NOMO-1 treated with DMSO at 0.1 percent for 48 hours (cell line): ENCODE data around the gene MIGA1.
A peak's percentile ranks its signal among the peaks of the same experiment; 100 is the strongest.
"Not testable (repeated sequence)": the region's sequence is repeated elsewhere in the genome, so short reads cannot be mapped to it uniquely, and the experiment has no call there.

Source experiments
- DNase-seq: peaks from one replicate; lab custom pipeline; 2025; ENCODE audit not compliant: unreplicated experiment; lab: John Stamatoyannopoulos, UW

MIGA1 gene, protein sequence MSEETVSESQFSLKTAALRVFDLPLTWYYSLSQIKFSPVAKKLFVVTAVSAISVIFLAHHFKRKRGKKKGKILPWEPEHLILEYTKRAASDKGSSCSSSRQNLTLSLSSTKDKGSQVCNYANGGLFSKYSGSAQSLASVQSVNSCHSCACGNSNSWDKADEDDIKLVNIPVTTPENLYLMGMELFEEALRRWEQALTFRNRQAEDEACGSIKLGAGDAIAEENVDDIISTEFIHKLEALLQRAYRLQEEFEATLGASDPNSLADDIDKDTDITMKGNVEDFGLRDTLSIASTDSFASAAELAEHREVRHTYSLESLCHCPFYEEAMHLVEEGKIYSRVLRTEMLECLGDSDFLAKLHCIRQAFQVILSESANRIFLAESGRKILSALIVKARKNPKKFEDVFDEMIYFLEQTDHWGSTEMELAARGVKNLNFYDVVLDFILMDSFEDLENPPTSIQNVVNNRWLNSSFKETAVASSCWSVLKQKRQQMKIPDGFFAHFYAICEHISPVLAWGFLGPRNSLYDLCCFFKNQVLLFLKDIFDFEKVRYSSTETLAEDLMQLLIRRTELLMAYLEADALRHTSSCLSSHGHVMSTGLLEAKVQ

GRCh38 chr1:77779529-77780281 is at the start of gene MIGA1:
MIGA1 (plus strand) TSS chr1:77779649; CDS start chr1:77783253, 3,604 bp downstream.
- DNase-seq: peak; percentile 93

DNA sequence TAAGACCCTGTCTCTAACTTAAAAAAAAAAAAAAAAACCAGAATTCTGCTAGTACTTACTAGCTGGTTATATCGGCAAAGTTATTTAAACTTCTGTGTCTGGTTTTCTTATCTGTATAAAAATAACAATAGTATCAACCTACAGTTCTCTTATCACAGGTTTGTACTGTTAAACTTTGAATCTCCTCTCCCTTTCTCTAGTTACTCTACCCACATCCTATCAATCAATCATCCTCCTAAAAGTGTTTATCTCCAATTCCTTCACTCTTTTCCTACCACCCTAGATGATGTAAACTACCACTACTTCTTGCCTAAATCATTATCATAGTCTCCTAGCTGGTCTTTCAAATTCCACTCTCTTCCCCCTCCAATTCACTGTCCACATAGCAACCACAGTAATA is 47.4 kb upstream of the MIGA1 start:
- no peak for DNase-seq

DNA sequence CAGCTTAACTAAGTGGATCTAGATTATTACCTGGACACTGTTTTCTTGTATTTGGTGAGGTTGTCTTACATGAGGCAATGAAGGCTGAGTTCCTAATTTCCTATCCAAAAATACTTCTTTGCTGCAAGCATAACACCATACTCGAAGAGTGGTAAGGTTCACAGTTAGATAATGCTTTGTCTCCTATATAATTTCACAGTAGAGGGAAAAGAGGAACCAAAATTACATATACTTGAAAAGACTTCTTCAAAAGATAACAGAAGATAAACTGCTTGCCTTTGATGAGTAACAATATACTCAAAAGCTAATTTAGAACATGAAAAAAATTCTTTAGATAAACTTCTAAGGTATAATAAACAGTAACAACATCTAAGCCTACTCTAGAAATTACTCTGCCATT is 40.2 kb upstream of the MIGA1 start:
- DNase-seq: peak; percentile 69

GRCh38 chr1:77741316-77741715 is 38.1 kb upstream of the MIGA1 start:
- DNase-seq: no peak

DNA sequence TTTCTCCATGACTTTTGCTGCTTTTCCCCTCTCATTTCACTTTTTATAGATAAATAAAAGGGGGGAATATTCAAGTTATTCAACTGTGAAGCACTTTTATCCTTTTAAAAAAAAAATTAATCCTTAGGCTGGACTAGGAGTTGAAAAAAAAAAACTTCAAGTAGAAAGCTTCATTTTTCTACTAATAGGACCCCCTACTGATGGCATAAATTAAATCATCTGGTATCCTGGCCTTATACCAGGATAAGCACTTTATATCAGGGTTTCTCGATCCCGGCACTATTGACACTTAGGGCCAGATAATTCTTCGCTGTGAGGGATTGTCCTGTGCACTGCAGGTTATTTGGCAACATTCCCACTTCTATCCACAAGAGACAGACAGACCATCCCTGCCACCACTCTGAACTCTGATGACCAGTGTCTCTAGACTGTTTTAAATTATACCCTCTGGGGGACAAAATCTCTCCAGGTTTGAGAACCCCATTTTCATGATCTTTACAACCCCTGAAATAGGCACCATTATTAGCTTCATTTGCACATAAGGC is 37.4 kb upstream of the MIGA1 start:
- DNase-seq: no peak

- no peak for DNase-seq
These were observed 34.9 kb upstream of the MIGA1 start for GRCh38 chr1:77744576-77744975.

GRCh38 chr1:77749489-77749888 is 30.0 kb upstream of the MIGA1 start:
- DNase-seq: not testable (repeated sequence)

DNA sequence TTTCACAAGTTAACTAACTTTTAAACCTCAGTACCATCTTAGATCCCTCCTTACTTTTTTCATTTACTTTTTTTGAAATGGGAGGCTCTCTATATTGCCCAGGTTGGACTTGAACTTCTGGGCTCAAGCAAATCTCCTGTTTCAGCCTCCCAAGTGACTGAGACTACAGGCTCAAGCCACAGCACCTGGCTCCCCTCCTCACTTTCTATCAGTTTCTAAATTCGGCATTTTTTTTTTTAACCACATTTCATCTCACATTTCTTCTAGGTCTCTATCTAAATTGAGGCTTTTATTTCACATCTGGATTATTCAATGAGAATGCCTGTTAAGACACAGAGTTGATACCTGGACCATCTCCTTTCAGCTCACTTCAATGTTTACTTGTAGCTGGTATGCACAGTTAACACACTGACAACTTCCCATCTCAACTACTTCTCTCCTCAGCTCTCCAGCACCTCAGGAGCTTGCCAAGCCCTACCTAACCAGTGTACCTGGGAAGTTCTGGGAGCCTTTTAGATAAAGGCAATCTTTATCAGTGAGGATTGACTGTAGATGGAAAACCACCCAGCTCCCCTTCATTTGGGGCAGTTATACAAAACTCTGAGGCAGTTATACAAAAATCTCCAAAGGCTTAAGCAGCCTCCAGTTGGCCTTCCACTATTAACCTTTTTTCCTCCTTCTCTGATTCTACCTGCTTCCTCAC is 23.2 kb upstream of the MIGA1 start:
- DNase-seq: no peak

DNA sequence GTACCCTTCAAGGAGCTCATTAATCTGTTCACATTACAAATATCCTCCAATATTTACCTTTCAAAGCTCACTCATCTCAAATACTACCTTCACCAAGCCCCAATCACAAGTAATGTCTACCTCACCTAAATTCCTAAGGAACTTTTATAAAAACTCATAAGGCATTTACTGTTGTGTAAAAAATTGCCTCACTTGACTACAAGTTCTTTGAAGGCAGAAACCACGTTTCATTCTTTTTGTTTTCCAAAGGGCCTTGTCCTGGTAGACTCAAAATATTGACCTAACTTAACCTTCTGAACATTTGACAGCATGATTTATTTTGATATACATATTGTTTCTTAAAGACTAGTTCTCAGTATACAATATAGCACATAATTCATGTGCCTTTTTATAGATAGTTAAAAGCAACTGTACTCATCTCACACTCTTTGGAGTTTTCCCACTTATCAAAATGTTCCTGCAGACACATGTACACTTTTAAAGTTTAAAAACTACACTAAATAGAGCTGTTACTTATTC is 22.3 kb upstream of the MIGA1 start:
- no peak for DNase-seq

GRCh38 chr1:77757603-77758002 is 21.8 kb upstream of the MIGA1 start:
- DNase-seq: no peak

- DNase-seq: peak; percentile 82
These were observed 20.1 kb upstream of the MIGA1 start, which contains the start of gene USP33 for GRCh38 chr1:77759071-77760028. USP33 (minus strand) TSS chr1:77759852; CDS start chr1:77741697, 18,155 bp downstream.

DNA sequence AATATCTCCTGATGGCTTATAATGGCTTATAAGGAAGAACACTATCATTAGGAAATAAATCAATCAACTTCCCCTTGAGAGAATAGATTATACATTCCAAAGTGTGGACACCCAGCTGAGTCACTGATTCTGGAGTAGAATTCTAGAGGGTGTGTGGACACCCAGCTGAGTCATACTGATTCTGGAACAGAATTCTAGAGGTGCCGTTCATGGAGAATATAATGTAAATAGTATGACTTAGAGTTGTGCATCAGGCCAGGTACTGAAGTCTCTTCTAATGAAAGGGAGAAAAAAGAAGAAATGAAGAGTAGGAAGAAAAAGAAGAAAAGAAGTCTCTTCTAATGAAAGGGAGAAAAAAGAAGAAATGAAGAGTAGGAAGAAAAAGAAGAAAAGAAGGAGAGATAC is 17.4 kb upstream of the MIGA1 start:
- DNase-seq: peak; percentile 22

DNA sequence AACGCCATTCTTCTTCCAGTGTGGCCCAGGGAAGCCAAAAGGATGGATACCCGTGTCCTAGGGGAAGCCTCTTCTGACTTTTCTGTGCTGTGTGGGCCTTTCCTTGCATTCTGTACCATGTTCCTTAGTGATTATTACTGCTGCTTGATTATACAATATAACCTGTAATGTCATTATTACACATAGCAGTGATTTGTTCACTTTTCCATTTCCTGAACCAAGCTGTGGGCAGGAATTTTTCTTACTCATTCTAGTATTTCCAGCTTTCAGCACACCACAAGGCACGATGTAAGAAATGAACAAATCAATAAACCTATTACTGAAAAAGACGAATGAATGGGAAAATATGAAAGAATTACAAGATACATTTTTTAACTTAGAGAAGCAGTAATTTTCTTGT is 11.4 kb upstream of the MIGA1 start:
- DNase-seq: no peak

DNA sequence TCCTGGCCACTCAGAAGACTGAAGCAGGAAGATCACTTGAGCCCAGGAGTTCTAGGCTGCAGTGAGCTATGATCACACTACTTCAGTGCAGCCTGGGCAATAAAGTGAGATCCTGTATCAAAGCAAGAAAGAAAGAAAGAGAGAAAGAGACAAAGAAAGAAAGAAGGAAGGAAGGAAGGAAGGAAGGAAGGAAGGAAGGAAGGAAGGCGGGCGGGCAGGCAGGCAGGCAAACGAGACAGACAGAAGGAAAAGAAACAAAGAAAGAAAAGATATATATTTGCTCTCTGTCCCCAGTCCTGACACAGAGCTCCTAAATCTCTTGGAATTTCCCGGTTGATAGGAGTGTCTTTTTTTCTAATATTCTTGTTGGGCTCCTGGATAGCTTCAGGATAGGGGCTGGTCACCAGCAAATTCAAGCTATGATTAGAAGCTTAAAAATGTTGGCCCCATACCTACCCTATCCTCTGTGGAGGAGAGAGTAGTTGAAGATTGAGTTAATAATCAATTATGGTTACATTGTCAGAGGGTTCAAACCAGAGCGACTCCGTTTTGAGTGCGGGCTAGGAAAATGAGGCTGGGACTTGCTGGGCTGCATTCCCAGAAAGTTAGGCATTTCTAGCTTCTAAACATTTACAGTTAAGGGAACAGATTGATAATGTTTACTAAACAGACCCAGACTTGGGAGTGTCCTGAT is 3.3 kb upstream of the MIGA1 start:
- no peak for DNase-seq

DNA sequence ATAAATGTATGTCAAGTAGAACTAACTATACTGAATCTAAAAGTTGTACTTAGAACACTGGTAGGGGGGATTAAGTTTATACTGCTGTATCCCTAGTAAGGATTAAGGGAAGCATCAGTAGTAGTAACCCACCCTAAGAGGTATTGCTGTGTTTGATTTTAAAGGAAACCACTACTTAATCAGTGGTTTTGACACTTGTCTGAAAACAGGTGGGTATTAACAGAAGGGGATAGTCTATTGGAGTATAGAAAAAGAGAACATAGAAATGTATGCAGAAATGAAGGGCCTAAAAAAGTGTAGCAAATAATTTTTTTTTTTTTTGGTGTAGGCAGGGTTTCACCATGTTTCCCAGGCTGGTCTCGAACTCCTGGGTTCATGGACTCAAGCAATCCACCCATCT is 2.2 kb downstream of the MIGA1 start:
- DNase-seq: no peak

DNA sequence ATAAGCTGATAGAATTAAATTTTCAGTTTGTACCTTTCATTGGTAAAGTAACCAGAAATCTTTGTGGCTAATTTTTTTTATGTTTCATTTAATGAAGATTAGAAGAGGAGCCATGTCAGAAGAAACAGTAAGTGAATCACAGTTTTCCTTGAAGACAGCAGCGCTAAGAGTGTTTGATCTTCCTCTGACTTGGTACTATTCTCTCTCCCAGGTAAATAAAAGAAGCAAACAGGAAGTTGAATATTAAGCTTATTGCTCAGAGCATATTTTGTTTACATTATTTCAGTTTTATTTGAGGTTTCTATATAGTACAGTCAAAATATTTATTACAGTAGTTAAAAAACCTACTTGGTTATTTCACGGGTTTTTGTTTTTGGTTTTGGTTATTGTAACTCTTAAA is 3.7 kb downstream of the MIGA1 start:
- no peak for DNase-seq

GRCh38 chr1:77786093-77786741 is 6.8 kb downstream of the MIGA1 start:
- not testable (repeated sequence) for DNase-seq

GRCh38 chr1:77794550-77794949 is 15.1 kb downstream of the MIGA1 start:
- no peak for DNase-seq
